A549 (cell line): ENCODE measurements around the gene PRR22. TPM values are rescaled to one million over a fixed set of nuclear protein-coding genes. Genes with fewer than 3 reads are reported as not detected.

Source experiments
- ATAC-seq, 2 experiments: fragments of 200-7000 bp in 1 of 2; fragments of >200 bp in 1 of 2; cut with Nextera tagmentation in 1 of 2; cut with Tn5 transposase in 1 of 2; 3 replicates each; pipeline versions ENCODE4 v1.8.0 to v1.9.1; 2018 to 2020; ENCODE audit warnings: mild to moderate bottlenecking in 1 of 2, moderate library complexity in 1 of 2
- CTCF ChIA-PET: fragments of 300-600 bp; sonication (Branson Sonifier 250); formaldehyde crosslinking; extraction: SDS; loops from one replicate; lab custom pipeline; 2021; ENCODE audit warnings: antibody characterized with exemption, inconsistent platforms; lab: Yijun Ruan, JAX
- POLR2A ChIA-PET: fragments of 350-600 bp; formaldehyde crosslinking; extraction: SDS; loops from one replicate; lab custom pipeline; 2021; ENCODE audit warnings: antibody characterized with exemption, inconsistent platforms; lab: Yijun Ruan, JAX
- DNase-seq, 2 experiments: peaks; one replicate each; pipeline versions ENCODE4 v3.0.0 to v3.0.0-alpha.2; 2011 to 2016; ENCODE audit warnings: low read depth in 1 of 2, low spot score in 1 of 2
- FAIRE-seq: peaks from 2 replicates; lab custom pipeline; 2011; peaks lifted over from hg19 to GRCh38; lab: Jason Lieb, UNC
- H3K27ac ChIP-seq, 2 experiments: fragments of >200 bp; sonication (Bioruptor Twin); formaldehyde crosslinking; 3 replicates each; pipeline ENCODE4 v1.5.1; 2016 to 2017
- H3K4me1 ChIP-seq: fragments of >200 bp; sonication (Bioruptor Twin); formaldehyde crosslinking; 3 replicates; pipeline ENCODE4 v1.6.1; 2016
- H3K4me2 ChIP-seq: fragments of >200 bp; sonication (Bioruptor Twin); formaldehyde crosslinking; 3 replicates; pipeline ENCODE4 v1.6.1; 2016
- H3K4me3 ChIP-seq: fragments of >200 bp; sonication (Bioruptor Twin); formaldehyde crosslinking; 3 replicates; pipeline ENCODE4 v1.5.1; 2016
- H3K9me3 ChIP-seq: fragments of >200 bp; sonication (Bioruptor Twin); formaldehyde crosslinking; 3 replicates; pipeline ENCODE4 v1.6.1; 2016
- CBX2 ChIP-seq: fragments of 200-600 bp; sonication (generic); IDR thresholded peaks from 2 replicates; pipeline ENCODE4 v1.6.1; 2016; ENCODE audit warnings: low read depth, mild to moderate bottlenecking, borderline replicate concordance
- CBX8 ChIP-seq: fragments of 200-600 bp; sonication (generic); IDR thresholded peaks from 2 replicates; pipeline ENCODE4 v1.6.1; 2016
- CHD2 ChIP-seq: fragments of 150-350 bp; IDR thresholded peaks from 2 replicates; pipeline ENCODE4 v1.6.1; 2014; ENCODE audit warnings: low read length; ENCODE audit not compliant: partially characterized antibody
- EHF ChIP-seq: fragments of 250-450 bp; sonication (Bioruptor Pico); IDR thresholded peaks from 2 replicates; pipeline ENCODE4 v1.5.0; 2020; ENCODE audit warnings: mild to moderate bottlenecking
- EHMT2 ChIP-seq: fragments of 200-600 bp; sonication (generic); IDR thresholded peaks from 2 replicates; pipeline ENCODE4 v1.6.1; 2016; ENCODE audit warnings: antibody characterized with exemption, low read depth, mild to moderate bottlenecking, moderate library complexity
- FOSL2 ChIP-seq, 2 experiments: fragments of 450-650 bp in 1 of 2; fragments of >200 bp in 1 of 2; sonication (Bioruptor Twin) in 1 of 2; formaldehyde crosslinking; IDR thresholded peaks; 2 replicates each; pipeline versions ENCODE4 v1.5.0 to v1.6.1; 2016 to 2020; ENCODE audit warnings: mild to moderate bottlenecking in 1 of 2, moderate library complexity in 1 of 2
- GATA3 ChIP-seq: IDR thresholded peaks from 2 replicates; pipeline ENCODE4 v1.6.1; 2012; ENCODE audit warnings: borderline replicate concordance
- HEYL ChIP-seq: fragments of 250-450 bp; sonication (Bioruptor Pico); IDR thresholded peaks from 2 replicates; pipeline ENCODE4 v1.8.0; 2021; ENCODE audit warnings: mild to moderate bottlenecking, moderate library complexity
- HOXA7 ChIP-seq: fragments of 250-450 bp; sonication (Bioruptor Pico); IDR thresholded peaks from 2 replicates; pipeline ENCODE4 v1.5.0; 2020; ENCODE audit warnings: mild to moderate bottlenecking, moderate library complexity
- HOXB13 ChIP-seq: fragments of 250-450 bp; sonication (Bioruptor Pico); IDR thresholded peaks from 2 replicates; pipeline ENCODE4 v1.5.0; 2020; ENCODE audit warnings: low read depth, mild to moderate bottlenecking, moderate library complexity
- KDM1A ChIP-seq: fragments of 200-600 bp; sonication (generic); IDR thresholded peaks from 2 replicates; pipeline ENCODE4 v1.6.1; 2016; ENCODE audit warnings: low read depth, mild to moderate bottlenecking
- MAFK ChIP-seq: fragments of 450-650 bp; IDR thresholded peaks from 2 replicates; pipeline ENCODE4 v1.6.1; 2014; ENCODE audit not compliant: partially characterized antibody
- MYC ChIP-seq: IDR thresholded peaks from 2 replicates; pipeline ENCODE4 v1.6.1; 2012; ENCODE audit warnings: mild to moderate bottlenecking, inconsistent platforms, low read length, improper control_type of control experiment, borderline replicate concordance
- NR3C1 ChIP-seq: fragments of >200 bp; sonication (Bioruptor Twin); formaldehyde crosslinking; IDR thresholded peaks from 3 replicates; pipeline ENCODE4 v1.6.1; 2017
- PHF8 ChIP-seq: fragments of 200-600 bp; sonication (generic); IDR thresholded peaks from 2 replicates; pipeline ENCODE4 v1.6.1; 2016; ENCODE audit warnings: low read depth, mild to moderate bottlenecking, antibody characterized with exemption, moderate library complexity, borderline replicate concordance
- POLR2AphosphoS2 ChIP-seq: conservative IDR thresholded peaks from 2 replicates; pipeline ENCODE4 v1.6.1; 2012; ENCODE audit warnings: low read length, improper control_type of control experiment, inconsistent platforms
- RAD21 ChIP-seq, 2 experiments: fragments of >200 bp in 1 of 2; sonication (Bioruptor Twin) in 1 of 2; formaldehyde crosslinking in 1 of 2; IDR thresholded peaks in 1 of 2; conservative IDR thresholded peaks in 1 of 2; 2 replicates in 1 of 2; 3 replicates in 1 of 2; pipeline ENCODE4 v1.6.1; 2012 to 2018; ENCODE audit warnings: inconsistent platforms in 1 of 2
- ZFP36 ChIP-seq: fragments of 450-650 bp; IDR thresholded peaks from 2 replicates; pipeline ENCODE4 v1.6.1; 2014; ENCODE audit warnings: borderline replicate concordance; ENCODE audit not compliant: partially characterized antibody
- ZSCAN20 ChIP-seq: fragments of 250-450 bp; sonication (Bioruptor Pico); IDR thresholded peaks from 2 replicates; pipeline ENCODE4 v1.8.0; 2022; ENCODE audit warnings: mild to moderate bottlenecking, moderate library complexity
- WGBS: methylation state at CpG from one replicate; pipeline ENCODE4 v1.1.6; 2017; ENCODE audit errors: missing lambda C conversion rate; 5-methylcytosine and 5-hydroxymethylcytosine counted together
- polyA plus RNA-seq, 4 experiments: library from polyadenylated mRNA; depleted of rRNA in 3 of 4; stranded (reverse); fragments of >200 nt; fragmentation: RNase III in 1 of 4; extraction: RNeasy Plus Mini Kit Qiagen cat#74134 plus additional on column Dnase treatment in 1 of 4; gene quantifications; 2 replicates in 3 of 4; 3 replicates in 1 of 4; pipeline ENCODE4 v1.2.3, GENCODE V29; 2011 to 2017
- TF ChIP-seq, protein P1 (sequence below): fragments of 150-350 bp; IDR thresholded peaks from 2 replicates; pipeline ENCODE4 v1.6.1; 2014; ENCODE audit warnings: low read depth, mild to moderate bottlenecking, low read length
- TF ChIP-seq, protein P2 (sequence below): fragments of >200 bp; sonication (Bioruptor Twin); formaldehyde crosslinking; IDR thresholded peaks from 2 replicates; pipeline ENCODE4 v1.6.1; 2016
- TF ChIP-seq, protein P3 (sequence below): fragments of >200 bp; sonication (Bioruptor Twin); formaldehyde crosslinking; IDR thresholded peaks from 3 replicates; pipeline ENCODE4 v1.5.1; 2016
- TF ChIP-seq, protein P4 (sequence below): fragments of 250-450 bp; sonication (Bioruptor Pico); IDR thresholded peaks from 2 replicates; pipeline ENCODE4 v1.5.0; 2021; ENCODE audit warnings: mild to moderate bottlenecking, moderate library complexity, borderline replicate concordance

PRR22 gene
- polyA plus RNA-seq, 2 of the 4 experiments (the other 2 are of a cell fraction) = 0.65 to 2.2 TPM

DNA sequence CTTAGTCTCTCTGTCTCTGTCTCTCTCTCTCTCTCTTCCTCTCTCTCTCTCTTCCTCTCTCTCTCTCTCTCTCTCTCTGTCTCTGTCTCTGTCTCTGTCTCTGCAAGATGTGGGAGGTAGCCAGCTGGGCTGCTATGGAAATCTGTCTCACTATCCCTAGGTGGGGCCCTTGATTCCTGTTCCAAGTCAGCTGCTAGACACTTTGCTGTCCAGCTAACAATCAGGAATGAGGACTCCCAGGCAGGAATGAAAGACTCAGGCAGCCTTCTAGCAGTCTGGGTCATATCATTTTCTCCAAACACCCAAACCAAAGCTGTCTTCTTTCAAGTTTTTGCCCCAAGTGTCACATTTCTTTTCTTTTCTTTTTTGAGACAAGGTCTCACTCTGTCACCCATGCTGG is 40.9 kb downstream of the PRR22 start:
- H3K27ac ChIP-seq = no peak overlapping the region
- no peak overlapping the region for H3K4me3 ChIP-seq
- H3K4me2 ChIP-seq = no peak overlapping the region
- ATAC-seq (no peak; a peak in 1 of 6 replicates), DNase-seq (no peak), FAIRE-seq (no peak)
- no peak for TF ChIP-seq KDM1A
- TF ChIP-seq, protein P1, sequence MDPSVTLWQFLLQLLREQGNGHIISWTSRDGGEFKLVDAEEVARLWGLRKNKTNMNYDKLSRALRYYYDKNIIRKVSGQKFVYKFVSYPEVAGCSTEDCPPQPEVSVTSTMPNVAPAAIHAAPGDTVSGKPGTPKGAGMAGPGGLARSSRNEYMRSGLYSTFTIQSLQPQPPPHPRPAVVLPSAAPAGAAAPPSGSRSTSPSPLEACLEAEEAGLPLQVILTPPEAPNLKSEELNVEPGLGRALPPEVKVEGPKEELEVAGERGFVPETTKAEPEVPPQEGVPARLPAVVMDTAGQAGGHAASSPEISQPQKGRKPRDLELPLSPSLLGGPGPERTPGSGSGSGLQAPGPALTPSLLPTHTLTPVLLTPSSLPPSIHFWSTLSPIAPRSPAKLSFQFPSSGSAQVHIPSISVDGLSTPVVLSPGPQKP = no peak
- TF ChIP-seq, protein P2, sequence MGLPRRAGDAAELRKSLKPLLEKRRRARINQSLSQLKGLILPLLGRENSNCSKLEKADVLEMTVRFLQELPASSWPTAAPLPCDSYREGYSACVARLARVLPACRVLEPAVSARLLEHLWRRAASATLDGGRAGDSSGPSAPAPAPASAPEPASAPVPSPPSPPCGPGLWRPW = no peak
- no peak for TF ChIP-seq CBX8
- TF ChIP-seq ZSCAN20 (CRISPR knock-in tag) = no peak
- TF ChIP-seq HOXA7 (CRISPR knock-in tag) = no peak
- TF ChIP-seq, protein P3, sequence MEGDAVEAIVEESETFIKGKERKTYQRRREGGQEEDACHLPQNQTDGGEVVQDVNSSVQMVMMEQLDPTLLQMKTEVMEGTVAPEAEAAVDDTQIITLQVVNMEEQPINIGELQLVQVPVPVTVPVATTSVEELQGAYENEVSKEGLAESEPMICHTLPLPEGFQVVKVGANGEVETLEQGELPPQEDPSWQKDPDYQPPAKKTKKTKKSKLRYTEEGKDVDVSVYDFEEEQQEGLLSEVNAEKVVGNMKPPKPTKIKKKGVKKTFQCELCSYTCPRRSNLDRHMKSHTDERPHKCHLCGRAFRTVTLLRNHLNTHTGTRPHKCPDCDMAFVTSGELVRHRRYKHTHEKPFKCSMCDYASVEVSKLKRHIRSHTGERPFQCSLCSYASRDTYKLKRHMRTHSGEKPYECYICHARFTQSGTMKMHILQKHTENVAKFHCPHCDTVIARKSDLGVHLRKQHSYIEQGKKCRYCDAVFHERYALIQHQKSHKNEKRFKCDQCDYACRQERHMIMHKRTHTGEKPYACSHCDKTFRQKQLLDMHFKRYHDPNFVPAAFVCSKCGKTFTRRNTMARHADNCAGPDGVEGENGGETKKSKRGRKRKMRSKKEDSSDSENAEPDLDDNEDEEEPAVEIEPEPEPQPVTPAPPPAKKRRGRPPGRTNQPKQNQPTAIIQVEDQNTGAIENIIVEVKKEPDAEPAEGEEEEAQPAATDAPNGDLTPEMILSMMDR = no peak
- no peak for TF ChIP-seq HEYL (CRISPR knock-in tag)
- TF ChIP-seq NR3C1 = no peak
- TF ChIP-seq, protein P4, sequence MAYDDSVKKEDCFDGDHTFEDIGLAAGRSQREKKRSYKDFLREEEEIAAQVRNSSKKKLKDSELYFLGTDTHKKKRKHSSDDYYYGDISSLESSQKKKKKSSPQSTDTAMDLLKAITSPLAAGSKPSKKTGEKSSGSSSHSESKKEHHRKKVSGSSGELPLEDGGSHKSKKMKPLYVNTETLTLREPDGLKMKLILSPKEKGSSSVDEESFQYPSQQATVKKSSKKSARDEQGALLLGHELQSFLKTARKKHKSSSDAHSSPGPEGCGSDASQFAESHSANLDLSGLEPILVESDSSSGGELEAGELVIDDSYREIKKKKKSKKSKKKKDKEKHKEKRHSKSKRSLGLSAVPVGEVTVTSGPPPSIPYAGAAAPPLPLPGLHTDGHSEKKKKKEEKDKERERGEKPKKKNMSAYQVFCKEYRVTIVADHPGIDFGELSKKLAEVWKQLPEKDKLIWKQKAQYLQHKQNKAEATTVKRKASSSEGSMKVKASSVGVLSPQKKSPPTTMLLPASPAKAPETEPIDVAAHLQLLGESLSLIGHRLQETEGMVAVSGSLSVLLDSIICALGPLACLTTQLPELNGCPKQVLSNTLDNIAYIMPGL (CRISPR knock-in tag) = no peak
- no peak for TF ChIP-seq RAD21 (conservative IDR thresholded peaks at IDR 0.05 in 1 of 2, IDR thresholded peaks at IDR 0.05 in 1 of 2)
- no peak for TF ChIP-seq CHD2
- TF ChIP-seq FOSL2 (IDR thresholded peaks at IDR 0.05) = no peak
- no peak for TF ChIP-seq FOSL2 (CRISPR knock-in tag; IDR thresholded peaks at IDR 0.05)
- no peak for TF ChIP-seq PHF8
- TF ChIP-seq POLR2AphosphoS2 = no peak
- no peak for TF ChIP-seq GATA3
- no peak for TF ChIP-seq HOXB13
- TF ChIP-seq ZFP36 = no peak
- no peaks in the 10 kb centered on the region for H3K4me1 ChIP-seq
- CTCF ChIA-PET = interaction anchor here (1.5 kb wide), 1 partner anchor 22 kb away, joined by 3 read pairs; no protein-coding TSS in a partner anchor
- no peaks in the 10 kb centered on the region for H3K9me3 ChIP-seq
- POLR2A ChIA-PET = no interaction called here

DNA sequence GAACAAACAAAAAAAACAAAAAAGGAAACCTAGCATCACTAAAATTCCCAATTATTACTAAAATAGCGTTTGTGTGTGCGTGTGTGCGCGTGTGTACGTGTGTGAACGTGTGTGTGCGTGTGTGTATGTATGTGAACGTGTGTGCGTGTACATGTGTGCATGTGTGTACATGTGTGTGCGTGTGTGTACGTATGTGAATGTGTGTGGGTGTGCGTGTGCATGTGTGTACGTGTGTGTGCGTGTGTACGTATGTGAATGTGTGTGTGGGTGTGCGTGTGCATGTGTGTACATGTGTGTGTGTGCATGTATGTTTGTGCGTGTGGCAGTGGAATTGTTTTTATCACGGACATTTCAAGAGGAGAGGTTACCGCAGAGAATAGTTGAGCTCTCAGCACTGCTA is 42.5 kb downstream of the PRR22 start:
- no peak overlapping the region for H3K4me2 ChIP-seq
- no peak for DNase-seq
- TF ChIP-seq MAFK (no peak), CBX2 (no peak), EHF (CRISPR knock-in tag) (no peak), MYC (no peak), EHMT2 (no peak)
- TF ChIP-seq, protein P1 = no peak
- no peaks in the 10 kb centered on the region for H3K9me3 ChIP-seq
- WGBS = 67% methylated on average over 19 of the region's 19 CpGs
- no peak for FAIRE-seq
- ATAC-seq = no peak
- no peak overlapping the region for H3K27ac ChIP-seq
- no peak overlapping the region for H3K4me3 ChIP-seq
- H3K4me1 ChIP-seq = no peaks in the 10 kb centered on the region
- POLR2A ChIA-PET = no interaction called here
- CTCF ChIA-PET = no interaction called here
